GM19025 (cell line): ENCODE results near the gene TMEM139.
"Not testable (repeated sequence)": the region's sequence is repeated elsewhere in the genome, so short reads cannot be mapped to it uniquely, and the experiment has no call there.

ENCODE experiments used
- ATAC-seq: cut with Tn5 transposase; IDR thresholded peaks from one replicate; pipeline ENCODE4 v1.9.1; 2021; ENCODE audit warnings: mild to moderate bottlenecking, low read depth, moderate library complexity; ENCODE audit not compliant: unreplicated experiment

The TMEM139 gene

DNA sequence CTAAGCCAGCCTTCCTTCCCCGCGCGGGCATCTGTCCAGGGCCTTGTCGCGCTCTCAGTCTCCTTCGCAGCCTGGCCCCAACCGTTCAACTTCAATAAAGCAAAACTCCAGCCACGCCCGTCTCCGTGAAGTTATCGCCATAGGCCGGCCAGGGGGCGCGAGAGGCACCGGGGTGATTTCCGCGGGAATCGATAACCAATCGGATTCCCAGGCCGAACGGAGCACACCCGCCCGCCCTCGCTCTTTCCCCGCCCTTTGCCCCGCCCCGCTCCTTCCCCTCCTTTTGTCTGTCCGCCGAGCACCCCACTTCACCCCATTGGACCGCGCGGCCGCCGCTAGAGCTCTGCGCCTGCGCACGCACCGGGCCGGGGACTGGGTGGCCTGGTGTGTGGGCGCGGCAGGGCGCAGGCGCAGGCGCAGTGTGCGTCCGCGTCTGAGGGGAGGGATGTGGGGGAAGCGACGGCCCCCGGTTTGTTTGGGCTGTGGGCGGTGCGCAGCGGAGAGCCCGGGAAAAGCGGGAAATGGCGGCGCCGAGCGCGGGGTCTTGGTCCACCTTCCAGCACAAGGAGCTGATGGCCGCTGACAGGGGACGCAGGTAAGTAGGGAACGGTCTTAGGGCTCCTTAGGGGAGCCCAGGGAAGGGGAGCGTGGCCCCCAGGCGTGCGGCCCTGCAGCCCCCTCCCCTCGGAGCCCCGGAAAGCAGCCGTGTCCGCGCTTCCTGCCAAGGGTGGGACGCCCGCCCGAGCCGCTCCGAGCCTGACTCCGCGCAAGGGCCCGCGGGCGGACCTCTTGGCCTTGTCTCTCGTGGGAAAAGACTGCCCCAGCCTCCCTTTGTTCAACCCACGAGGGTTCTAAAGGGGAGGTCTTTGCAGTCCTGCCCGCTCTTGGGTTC lies 3.4 kb downstream of the TMEM139 start, which contains the start of gene CASP2:
CASP2 (plus strand) TSS at position 417 of the 892 bp plus-strand sequence; CDS start at position 522, 105 bp downstream.
- peak; percentile 91 for ATAC-seq

DNA sequence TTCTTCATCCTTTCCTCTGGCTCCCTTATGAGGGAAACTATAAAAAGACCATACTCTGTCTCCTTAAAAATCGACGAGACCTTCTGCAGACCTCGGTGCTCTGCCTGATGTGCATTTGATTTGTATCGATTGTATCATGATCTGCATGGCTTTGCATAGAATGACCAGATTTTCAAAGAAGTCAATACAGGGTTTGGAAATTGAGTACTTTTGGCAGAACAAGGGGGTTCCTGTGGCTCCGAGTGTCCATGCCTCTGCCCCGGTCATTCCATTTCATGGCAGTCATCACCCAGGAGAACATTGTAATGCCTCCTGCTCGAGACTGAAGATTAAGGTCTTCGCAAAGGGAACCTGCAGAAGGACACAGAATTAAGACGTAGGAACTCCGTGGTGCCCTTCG lies 4.1 kb downstream of the TMEM139 start:
- no peak for ATAC-seq

DNA sequence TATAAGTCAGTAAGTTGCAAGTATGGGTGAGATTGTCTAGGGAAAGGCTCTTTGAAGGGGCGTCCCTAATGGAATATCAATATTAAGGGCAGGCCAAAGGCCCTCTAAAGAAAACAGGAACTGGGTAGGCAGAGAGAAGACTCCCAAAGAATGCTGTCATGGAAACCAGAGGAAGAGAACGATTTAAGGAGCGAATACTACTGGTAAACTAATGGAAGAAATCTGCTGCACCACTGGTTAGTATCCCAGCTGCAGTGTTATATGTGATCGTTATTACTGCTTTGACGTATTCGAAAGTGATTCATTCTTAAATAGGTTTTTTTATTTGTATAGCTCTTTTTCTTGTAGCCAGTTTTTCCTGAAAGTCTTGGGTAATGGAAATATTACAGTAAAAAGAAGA lies 4.7 kb downstream of the TMEM139 start:
- no peak for ATAC-seq

DNA sequence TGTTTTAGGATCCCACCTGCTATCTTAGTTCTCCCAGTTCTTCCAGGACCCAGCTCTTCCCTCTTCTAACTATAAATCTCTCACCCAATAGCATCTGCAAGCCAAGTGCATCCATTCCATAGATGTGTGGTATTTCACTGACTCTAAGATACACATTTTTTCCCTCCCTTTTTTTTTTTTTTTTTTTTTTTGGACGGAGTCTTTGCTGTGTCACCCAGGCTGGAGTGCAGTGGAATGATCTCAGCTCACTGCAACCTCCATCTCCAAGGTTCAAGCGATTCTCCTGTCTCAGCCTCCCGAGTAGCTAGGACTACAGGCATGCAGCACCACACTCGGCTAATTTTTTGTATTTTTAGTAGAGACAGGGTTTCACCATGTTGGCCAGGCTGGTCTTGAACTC lies 5.1 kb downstream of the TMEM139 start:
- ATAC-seq, result not testable (repeated sequence)

DNA sequence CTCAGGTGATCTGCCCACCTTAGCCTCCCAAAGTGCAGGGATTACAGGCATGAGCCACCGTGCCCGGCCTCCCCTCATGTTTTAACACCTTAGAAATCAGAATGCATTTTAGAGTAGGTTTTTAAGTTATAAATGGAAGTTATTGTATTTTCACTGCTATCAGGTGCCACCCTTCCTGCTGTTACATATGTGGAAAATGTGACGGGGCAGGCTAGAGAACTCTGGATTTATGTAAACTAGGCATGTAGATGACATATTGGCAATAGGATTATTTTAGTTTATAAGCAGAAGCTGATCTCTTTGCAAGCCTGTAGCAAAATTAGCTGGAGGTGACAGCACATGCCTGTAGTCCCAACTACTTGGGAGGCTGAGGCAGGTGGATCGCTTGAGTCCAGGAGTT lies 5.5 kb downstream of the TMEM139 start:
- ATAC-seq, result no peak

DNA sequence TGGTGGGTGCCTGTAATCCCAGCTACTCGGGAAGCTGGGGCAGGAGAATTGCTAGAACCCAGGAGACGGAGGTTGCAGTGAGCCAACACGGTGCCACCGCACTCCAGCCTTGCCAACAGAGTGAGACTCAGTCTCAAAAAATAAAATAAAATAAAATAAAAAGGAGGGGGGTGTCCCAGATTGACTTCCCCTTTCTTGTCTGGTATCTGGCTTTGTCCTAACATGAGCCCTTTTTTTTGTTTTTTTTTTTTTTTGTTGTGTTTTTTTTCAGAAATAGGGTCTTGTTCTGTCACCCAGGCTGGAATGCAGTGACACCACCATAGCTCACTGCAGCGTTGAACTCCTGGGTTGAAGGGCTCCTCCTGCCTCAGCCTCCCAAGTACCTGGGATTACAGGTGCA lies 8.1 kb downstream of the TMEM139 start:
- no peak for ATAC-seq

DNA sequence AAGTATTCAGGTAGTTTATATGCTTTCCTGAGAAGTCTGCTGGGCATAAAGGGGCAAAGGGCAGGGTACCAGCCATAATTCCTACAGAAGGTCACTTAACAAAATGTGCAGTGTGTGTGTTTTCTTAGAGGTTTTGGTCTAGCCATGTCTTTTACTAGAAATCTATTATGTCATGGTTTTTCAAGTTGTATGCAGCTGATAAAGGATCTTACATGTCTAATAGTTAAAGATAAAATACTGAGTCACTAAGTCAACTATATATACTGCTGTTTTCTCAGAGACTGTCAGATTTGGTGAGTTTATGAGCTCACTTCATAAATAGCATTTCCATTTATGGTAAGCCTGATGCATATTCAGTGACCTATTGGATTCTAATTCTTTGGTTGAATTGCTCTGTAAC lies 11.1 kb downstream of the TMEM139 start:
- no peak for ATAC-seq

DNA sequence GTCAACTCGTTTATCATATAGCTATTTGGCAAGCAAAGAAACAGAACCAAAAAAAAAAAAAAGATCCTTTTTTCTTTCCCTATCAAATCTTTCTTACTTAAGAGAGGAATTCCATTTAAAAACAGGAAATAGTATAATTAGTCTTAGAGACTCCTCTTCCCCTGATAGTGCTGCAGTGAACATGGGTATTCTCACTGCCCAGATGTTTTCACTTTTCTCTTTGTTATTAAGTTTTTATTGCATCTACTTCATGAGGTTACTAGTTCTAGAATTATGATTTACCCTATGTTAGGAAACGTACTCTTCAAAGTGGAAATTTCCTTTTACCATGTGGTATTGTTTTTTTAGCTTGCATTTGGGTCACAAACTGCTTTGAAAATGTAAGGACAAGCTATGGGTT lies 11.9 kb downstream of the TMEM139 start:
- ATAC-seq, result no peak

DNA sequence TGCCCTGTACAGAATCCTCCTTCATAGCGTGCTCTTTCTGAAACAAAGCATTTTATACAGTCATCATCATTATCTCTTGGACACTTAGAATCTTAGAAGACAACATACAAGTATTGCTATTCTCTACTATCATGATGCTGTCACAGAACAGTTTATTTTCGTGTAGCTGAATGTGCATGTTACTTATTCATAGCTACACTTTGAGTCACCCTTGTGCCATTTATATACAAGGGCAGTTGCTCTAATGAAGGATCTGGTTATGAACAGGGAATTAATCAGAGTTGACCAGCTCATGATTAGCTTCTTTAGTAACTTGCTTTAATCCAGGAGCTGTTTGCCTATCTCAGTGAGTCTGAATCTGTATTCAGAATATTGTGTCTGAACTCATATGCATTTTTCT lies 14.6 kb downstream of the TMEM139 start:
- no peak for ATAC-seq

DNA sequence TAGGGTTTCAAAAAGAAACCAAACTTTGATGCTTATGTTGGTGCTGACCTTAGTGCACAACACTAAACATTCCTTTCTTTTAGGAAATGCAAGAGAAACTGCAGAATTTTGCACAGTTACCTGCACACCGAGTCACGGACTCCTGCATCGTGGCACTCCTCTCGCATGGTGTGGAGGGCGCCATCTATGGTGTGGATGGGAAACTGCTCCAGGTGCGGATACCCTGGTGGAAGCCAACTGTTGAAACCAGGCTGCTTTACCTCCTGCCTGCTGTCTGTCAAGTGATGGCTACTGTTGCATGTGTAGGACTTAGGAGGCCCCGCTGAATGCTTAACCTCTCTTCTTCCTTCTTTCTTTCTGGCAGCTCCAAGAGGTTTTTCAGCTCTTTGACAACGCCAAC lies 15.1 kb downstream of the TMEM139 start:
- ATAC-seq, result peak; percentile 64

DNA sequence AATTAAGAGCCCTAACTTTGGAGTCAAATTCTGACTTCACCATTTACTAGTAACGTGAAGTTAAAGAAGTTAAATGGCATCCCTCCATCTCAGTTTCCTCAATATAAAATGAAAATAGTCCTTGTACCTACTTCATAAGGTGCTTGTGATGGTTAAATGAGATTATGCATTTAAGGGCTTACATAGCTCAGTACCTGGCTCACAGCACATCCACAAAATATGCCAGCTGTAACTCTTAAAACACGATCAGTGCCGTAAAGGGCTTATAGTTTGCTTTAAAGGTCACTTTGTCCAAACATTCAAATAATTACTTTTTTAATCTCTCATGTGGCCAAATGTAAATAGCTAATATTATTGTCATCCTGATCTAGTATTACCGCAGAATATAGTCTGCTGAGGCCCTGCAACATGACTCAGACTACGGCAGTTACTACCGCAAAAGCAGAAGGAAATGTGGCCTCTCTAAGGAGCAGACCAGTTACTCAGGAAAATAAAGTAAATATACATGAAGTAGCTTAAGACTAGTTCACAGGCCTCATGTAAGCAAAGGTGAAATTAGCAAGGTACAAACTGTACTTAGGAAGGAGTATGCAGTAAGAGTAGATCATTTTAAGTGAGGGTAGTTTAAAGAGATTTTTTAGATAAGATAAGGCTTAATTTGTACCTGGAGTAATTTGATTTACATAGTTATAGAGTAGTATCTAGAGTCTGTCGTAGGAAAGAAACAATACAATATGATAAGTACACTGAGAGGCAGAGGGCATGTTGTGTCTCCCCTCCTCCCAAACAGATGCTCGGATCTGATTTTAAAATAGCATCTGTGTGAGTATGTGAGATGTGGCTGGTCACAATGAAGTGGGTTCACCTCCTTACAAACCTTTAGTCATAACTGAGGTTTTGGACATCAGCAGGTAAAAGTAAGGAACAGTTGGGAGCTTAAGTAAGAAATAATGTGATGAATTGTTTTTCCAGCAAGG lies 16.5 kb downstream of the TMEM139 start:
- ATAC-seq, result no peak

DNA sequence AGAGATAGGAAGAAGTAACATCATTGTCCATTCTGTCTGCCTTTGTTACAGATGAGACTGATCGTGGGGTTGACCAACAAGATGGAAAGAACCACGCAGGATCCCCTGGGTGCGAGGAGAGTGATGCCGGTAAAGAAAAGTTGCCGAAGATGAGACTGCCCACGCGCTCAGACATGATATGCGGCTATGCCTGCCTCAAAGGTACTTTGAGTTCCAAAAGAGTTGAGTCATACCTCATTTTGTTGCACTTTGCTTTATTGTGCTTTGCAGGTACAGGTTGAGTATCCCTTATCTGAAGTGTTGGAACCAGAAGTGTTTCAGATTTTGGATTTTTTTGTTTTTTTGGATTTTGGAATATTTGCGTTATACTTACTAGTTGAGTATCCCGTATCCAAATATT lies 19.0 kb downstream of the TMEM139 start:
- no peak for ATAC-seq

DNA sequence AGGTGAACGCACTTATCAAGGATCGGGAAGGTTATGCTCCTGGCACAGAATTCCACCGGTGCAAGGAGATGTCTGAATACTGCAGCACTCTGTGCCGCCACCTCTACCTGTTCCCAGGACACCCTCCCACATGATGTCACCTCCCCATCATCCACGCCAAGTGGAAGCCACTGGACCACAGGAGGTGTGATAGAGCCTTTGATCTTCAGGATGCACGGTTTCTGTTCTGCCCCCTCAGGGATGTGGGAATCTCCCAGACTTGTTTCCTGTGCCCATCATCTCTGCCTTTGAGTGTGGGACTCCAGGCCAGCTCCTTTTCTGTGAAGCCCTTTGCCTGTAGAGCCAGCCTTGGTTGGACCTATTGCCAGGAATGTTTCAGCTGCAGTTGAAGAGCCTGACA lies 20.2 kb downstream of the TMEM139 start:
- ATAC-seq, result no peak

DNA sequence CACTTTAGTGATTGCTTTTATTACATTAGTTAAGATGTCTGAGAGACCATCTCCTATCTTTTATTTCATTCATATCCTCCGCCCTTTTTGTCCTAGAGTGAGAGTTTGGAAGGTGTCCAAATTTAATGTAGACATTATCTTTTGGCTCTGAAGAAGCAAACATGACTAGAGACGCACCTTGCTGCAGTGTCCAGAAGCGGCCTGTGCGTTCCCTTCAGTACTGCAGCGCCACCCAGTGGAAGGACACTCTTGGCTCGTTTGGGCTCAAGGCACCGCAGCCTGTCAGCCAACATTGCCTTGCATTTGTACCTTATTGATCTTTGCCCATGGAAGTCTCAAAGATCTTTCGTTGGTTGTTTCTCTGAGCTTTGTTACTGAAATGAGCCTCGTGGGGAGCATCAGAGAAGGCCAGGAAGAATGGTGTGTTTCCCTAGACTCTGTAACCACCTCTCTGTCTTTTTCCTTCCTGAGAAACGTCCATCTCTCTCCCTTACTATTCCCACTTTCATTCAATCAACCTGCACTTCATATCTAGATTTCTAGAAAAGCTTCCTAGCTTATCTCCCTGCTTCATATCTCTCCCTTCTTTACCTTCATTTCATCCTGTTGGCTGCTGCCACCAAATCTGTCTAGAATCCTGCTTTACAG lies 20.8 kb downstream of the TMEM139 start:
- no peak for ATAC-seq

DNA sequence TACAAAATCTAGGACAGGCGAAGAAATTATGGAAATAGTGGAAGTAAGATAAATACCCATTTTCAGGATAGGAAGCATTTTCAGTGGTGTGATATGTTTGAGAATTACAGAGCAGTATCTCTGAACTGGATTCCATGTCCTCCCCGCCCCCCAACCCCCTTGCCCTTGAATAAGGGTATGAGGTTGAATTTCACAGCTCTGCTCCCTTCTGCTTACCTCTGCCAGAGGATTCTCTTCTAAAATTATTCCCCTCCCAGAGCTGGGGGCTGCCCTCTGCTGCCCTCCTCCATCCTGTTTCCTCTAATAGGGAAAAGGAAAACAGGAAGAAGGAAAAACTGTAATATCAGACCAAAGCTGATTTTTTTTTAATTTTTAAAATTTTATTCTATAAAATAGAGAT lies 23.9 kb downstream of the TMEM139 start:
- ATAC-seq, result no peak

DNA sequence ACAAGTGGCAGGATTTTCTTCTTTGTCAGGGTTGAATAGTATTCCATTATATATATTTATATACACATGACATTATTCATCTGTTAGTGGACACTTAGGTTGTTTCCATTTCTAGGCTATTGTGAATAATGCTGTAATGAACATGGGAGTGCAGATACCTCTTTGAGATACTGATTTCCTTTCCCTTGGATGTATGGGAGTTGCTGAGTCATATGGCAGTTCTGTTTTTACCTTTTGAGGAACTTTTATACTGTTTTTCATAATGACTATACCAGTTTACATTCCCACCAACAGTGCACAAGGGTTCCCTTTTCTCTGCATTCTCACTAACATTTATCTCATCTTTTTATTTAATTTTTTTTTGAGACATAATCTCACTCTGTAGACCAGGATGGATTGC lies 29.4 kb downstream of the TMEM139 start:
- no peak for ATAC-seq

DNA sequence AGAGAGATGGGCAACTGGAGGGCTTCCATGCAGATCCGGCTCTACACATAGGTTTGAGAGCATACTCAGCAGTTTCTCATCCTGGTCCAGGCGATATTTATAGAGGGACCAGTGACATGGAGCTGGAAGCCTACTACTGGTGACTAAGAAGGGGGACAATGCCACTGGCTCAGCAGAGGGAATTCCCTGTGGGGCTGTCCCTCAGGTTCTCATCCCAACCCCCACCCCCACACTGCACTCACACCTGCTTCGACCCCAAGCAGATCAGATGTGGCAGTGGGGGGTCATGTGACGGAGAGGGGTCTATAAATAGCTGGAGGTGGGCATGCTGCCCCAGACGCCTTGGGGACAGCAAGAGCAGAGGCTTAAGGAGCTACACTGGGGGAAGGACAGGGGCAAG lies 31.0 kb downstream of the TMEM139 start, which contains the start of gene CLCN1:
CLCN1 (plus strand) TSS at position 336 of the 400 bp plus-strand sequence. CDS start 102 bp downstream, outside the sequence.
- ATAC-seq, result no peak

DNA sequence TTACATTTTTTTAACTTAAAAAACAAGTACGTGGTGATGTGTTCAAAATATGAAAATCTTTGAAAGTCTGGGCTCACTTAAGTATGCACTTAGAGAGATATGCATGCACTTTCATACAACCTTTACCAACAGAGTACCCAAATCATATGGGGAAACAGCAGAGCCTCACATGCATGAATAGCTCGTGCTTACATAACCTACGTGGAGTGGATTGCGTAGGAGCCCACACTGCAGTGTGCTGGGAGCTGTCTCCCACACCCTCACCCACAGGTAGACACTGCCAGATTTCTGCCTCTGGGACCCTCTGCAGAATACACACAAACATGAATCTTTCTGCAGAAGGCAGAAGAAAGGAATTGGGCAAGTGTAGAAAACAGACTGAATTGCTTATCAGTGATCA lies 31.7 kb downstream of the TMEM139 start:
- ATAC-seq, result no peak

DNA sequence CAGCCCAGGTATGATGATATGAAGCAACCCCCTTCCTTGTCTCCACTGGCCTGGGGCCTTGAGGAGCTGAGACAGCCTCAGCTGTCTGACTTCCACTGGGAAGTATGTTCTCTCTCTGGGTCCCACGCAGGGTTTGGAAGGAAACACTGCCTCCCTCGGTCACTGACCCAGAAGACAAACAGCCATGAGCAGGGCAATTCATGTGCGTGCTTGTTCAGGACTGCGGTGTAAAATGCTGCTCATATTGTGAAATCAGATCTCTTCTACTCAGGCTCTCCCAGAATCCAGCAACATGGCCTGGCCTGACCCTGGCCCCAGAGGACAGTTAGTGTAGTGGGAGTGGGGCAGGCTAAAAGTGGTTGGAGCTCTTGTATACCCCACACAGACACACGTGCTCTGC lies 33.9 kb downstream of the TMEM139 start:
- no peak for ATAC-seq

DNA sequence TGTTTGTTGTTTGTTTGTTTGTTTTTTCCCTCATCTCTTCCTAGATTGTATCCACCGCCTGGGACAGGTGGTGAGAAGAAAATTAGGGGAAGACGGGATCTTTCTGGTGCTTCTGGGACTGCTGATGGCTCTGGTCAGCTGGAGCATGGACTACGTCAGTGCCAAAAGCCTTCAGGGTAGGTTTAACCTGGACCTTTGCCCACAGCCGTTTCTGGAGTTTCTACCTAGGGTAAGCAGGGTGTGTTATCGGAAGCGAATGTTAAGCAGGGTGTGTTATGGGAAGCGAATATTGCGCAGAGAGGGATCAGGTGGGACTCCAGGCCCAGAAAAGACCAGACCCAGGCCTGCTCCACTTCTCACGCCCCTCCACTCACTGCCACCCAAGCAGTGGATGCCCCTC lies 35.9 kb downstream of the TMEM139 start:
- ATAC-seq, result no peak

DNA sequence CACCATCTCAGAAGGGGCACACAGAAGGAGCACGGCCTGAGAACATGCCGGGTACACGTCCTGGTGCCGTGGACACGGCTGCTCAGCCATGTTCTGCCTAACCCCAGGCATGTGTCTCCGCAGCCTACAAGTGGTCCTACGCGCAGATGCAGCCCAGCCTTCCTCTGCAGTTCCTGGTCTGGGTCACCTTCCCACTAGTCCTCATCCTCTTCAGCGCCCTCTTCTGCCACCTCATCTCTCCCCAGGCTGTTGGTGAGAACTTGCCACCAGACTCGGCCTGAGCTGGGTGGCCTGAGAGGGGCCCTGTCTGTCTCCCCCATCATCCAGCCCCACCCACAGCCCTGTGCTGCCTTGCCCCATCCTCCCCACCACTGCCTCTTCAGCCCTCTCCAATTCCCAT lies 36.5 kb downstream of the TMEM139 start:
- ATAC-seq, result no peak
